GM19240 (cell line): ENCODE measurements around the gene VPS54.

Experiments
- DNase-seq: peaks from one replicate; pipeline ENCODE4 v3.0.0; 2011; ENCODE audit warnings: low spot score; ENCODE audit not compliant: insufficient read length

Gene VPS54

GRCh38 chr2:63844616-63845015, 174.6 kb downstream of the VPS54 start:
- no peak for DNase-seq

DNA sequence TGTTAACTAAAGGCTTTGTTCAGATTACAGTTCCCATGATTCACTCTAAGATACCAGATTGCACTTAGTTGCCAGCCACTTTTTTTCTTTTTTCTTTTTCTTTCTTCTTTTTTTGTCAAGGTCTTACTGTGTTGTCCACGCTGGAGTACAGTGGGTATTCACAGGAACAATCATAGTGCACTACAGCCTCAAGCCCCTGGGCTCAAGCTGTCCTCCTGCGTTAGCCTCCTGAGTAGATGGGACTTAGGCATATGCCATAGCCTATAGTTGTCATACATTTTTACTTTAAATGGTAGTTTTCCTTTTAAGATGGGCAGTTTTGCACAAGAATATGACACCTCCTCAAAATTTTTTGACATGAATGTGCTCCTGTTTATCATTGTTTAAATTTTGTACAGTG, 175.4 kb downstream of the VPS54 start:
- no peak for DNase-seq

- no peak for DNase-seq
These were observed 176.1 kb downstream of the VPS54 start for GRCh38 chr2:63843093-63843492.

GRCh38 chr2:63842149-63843061, 176.8 kb downstream of the VPS54 start:
- DNase-seq = no peak
